GM23338 (cell line): ENCODE data around the gene RUVBL2. TPM values are rescaled to one million over a fixed set of nuclear protein-coding genes. Genes with fewer than 3 reads are reported as not detected.

Experiments
- ATAC-seq: fragments of 200-7000 bp; cut with Tn5 transposase; 3 replicates; pipeline ENCODE4 v1.9.1; 2020
- DNase-seq: peaks from one replicate; pipeline ENCODE4 v3.0.0-alpha.2; 2015; ENCODE audit warnings: low spot score
- H2AFZ ChIP-seq: fragments of 200-600 bp; sonication (generic); 2 replicates; pipeline ENCODE4 v1.8.0; 2016; ENCODE audit warnings: antibody characterized with exemption, mild to moderate bottlenecking, moderate library complexity
- H3F3A ChIP-seq: fragments of 200-600 bp; sonication (generic); replicated peaks from 2 replicates; pipeline ENCODE4 v1.8.0; 2017; ENCODE audit warnings: antibody characterized with exemption, mixed run types, low read depth
- H3K27ac ChIP-seq: fragments of 200-600 bp; sonication (generic); 2 replicates; pipeline ENCODE4 v1.6.1; 2016; ENCODE audit warnings: low read depth
- H3K27me3 ChIP-seq: fragments of 200-600 bp; sonication (generic); 2 replicates; pipeline ENCODE4 v1.8.0; 2016; ENCODE audit warnings: mild to moderate bottlenecking, mixed run types, moderate library complexity; ENCODE audit not compliant: insufficient read depth
- H3K36me3 ChIP-seq: fragments of 200-600 bp; sonication (generic); 2 replicates; pipeline ENCODE4 v1.8.0; 2016; ENCODE audit warnings: mild to moderate bottlenecking; ENCODE audit not compliant: insufficient read depth
- H3K4me1 ChIP-seq: fragments of 200-600 bp; sonication (generic); 2 replicates; pipeline ENCODE4 v1.8.0; 2016; ENCODE audit warnings: mild to moderate bottlenecking, moderate library complexity; ENCODE audit not compliant: insufficient read depth
- H3K4me2 ChIP-seq: fragments of 200-600 bp; sonication (generic); 2 replicates; pipeline ENCODE4 v1.7.1; 2017; ENCODE audit warnings: mixed run types
- H3K4me3 ChIP-seq: fragments of 200-600 bp; sonication (generic); 2 replicates; pipeline ENCODE4 v1.6.1; 2016; ENCODE audit warnings: mixed run types
- H3K79me2 ChIP-seq: fragments of 200-600 bp; sonication (generic); replicated peaks from 2 replicates; pipeline ENCODE4 v1.8.0; 2017; ENCODE audit warnings: mild to moderate bottlenecking; ENCODE audit not compliant: insufficient read depth
- H3K9me2 ChIP-seq: fragments of 200-600 bp; sonication (generic); 2 replicates; pipeline ENCODE4 v1.8.0; 2017; ENCODE audit not compliant: insufficient read depth
- H4K20me1 ChIP-seq: fragments of 200-600 bp; sonication (generic); replicated peaks from 2 replicates; pipeline ENCODE4 v1.8.0; 2017; ENCODE audit warnings: mild to moderate bottlenecking; ENCODE audit not compliant: insufficient read depth
- H3K27ac Mint-ChIP-seq: 2 replicates; pipeline ENCODE4 v1.8.0; 2020; ENCODE audit warnings: inconsistent platforms, mild to moderate bottlenecking, moderate library complexity, mixed read lengths
- H3K27me3 Mint-ChIP-seq: 3 replicates; pipeline ENCODE4 v1.8.0; 2022; ENCODE audit warnings: low read depth, mild to moderate bottlenecking, moderate library complexity, mixed read lengths, inconsistent platforms; ENCODE audit not compliant: insufficient read depth, poor library complexity
- H3K36me3 Mint-ChIP-seq: 3 replicates; pipeline ENCODE4 v1.8.0; 2021; ENCODE audit warnings: low read depth, mild to moderate bottlenecking, inconsistent platforms, moderate library complexity, mixed read lengths
- H3K4me1 Mint-ChIP-seq: 3 replicates; pipeline ENCODE4 v1.8.0; 2020; ENCODE audit warnings: mild to moderate bottlenecking, inconsistent platforms, mixed read lengths
- H3K4me3 Mint-ChIP-seq: 3 replicates; pipeline ENCODE4 v1.8.0; 2021; ENCODE audit warnings: moderate library complexity, mild to moderate bottlenecking, inconsistent platforms, mixed read lengths
- H3K9me3 Mint-ChIP-seq: 3 replicates; pipeline ENCODE4 v1.8.0; 2020; ENCODE audit warnings: moderate library complexity, mild to moderate bottlenecking, inconsistent platforms, mixed read lengths
- CREB1 ChIP-seq: fragments of 250-450 bp; sonication (Bioruptor Pico); IDR thresholded peaks from 2 replicates; pipeline ENCODE4 v1.5.0; 2020; ENCODE audit warnings: low read depth, mild to moderate bottlenecking, moderate library complexity
- EZH2 ChIP-seq: fragments of 200-600 bp; sonication (generic); IDR thresholded peaks from one replicate; pipeline ENCODE4 v1.8.0; 2017; ENCODE audit warnings: antibody characterized with exemption, mild to moderate bottlenecking, low read depth; ENCODE audit not compliant: unreplicated experiment
- JUNB ChIP-seq: IDR thresholded peaks from one replicate; pipeline ENCODE4 v1.6.1; 2016; ENCODE audit warnings: antibody characterized with exemption; ENCODE audit not compliant: unreplicated experiment
- POLR2AphosphoS5 ChIP-seq: IDR thresholded peaks from 2 replicates; pipeline ENCODE4 v1.6.1; 2016; ENCODE audit warnings: antibody characterized with exemption, low read depth
- ZNF114 ChIP-seq: fragments of 250-450 bp; sonication (Bioruptor Pico); IDR thresholded peaks from 2 replicates; pipeline ENCODE4 v1.5.0; 2020; ENCODE audit warnings: mild to moderate bottlenecking, moderate library complexity
- ZNF331 ChIP-seq: fragments of 250-450 bp; sonication (Bioruptor Pico); IDR thresholded peaks from 2 replicates; pipeline ENCODE4 v1.5.0; 2020; ENCODE audit warnings: low read depth, mild to moderate bottlenecking, moderate library complexity
- polyA plus RNA-seq: library from polyadenylated mRNA; unstranded; fragments of >200 nt; fragmentation: Nextera tagmentation; extraction: Ambion mirVana; gene quantifications from 2 replicates; pipeline ENCODE4 v1.2.1, GENCODE V29; 2016
- total RNA-seq: library from RNA; depleted of rRNA; stranded (reverse); fragments of >200 nt; shearing (Covaris generic); gene quantifications from 2 replicates; pipeline ENCODE4 v1.2.3, GENCODE V29; 2014
- TF ChIP-seq, protein P1 (sequence below), 2 experiments: fragments of 200-600 bp in 1 of 2; sonication (generic) in 1 of 2; conservative IDR thresholded peaks; 2 replicates each; pipeline versions ENCODE4 v1.5.1 to v1.6.1; 2016 to 2017; ENCODE audit warnings: antibody characterized with exemption in 2 of 2, low read depth in 2 of 2, mild to moderate bottlenecking in 2 of 2, moderate library complexity in 1 of 2
- TF ChIP-seq, protein P2 (sequence below): IDR thresholded peaks from 2 replicates; pipeline ENCODE4 v1.6.1; 2016; ENCODE audit warnings: antibody characterized with exemption
- TF ChIP-seq, protein P3 (sequence below): fragments of 250-450 bp; sonication (Bioruptor Pico); IDR thresholded peaks from 2 replicates; pipeline ENCODE4 v1.5.0; 2020; ENCODE audit warnings: mild to moderate bottlenecking, moderate library complexity

Gene RUVBL2
- total and polyA plus RNA-seq, 2 experiments from 2014 or later: 196 to 252 TPM

DNA sequence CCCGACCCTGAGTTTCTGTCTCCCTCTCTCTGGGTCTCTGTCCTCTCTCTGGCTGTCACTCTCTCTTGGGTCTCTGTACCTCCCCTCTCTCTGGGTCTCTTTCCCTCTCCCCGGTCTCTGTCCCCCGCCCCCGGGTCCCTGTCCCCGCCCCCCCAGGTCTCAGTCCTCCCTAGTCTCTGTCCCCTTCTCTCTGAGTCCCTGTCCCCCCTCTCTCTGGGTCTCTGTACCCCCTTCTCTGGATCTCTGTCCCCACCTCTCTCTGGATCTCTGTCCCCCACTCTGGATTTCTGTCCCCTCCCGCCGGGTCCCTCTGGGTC is 30.9 kb upstream of the RUVBL2 start (continued):
- TF ChIP-seq, protein P1, sequence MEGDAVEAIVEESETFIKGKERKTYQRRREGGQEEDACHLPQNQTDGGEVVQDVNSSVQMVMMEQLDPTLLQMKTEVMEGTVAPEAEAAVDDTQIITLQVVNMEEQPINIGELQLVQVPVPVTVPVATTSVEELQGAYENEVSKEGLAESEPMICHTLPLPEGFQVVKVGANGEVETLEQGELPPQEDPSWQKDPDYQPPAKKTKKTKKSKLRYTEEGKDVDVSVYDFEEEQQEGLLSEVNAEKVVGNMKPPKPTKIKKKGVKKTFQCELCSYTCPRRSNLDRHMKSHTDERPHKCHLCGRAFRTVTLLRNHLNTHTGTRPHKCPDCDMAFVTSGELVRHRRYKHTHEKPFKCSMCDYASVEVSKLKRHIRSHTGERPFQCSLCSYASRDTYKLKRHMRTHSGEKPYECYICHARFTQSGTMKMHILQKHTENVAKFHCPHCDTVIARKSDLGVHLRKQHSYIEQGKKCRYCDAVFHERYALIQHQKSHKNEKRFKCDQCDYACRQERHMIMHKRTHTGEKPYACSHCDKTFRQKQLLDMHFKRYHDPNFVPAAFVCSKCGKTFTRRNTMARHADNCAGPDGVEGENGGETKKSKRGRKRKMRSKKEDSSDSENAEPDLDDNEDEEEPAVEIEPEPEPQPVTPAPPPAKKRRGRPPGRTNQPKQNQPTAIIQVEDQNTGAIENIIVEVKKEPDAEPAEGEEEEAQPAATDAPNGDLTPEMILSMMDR (conservative IDR thresholded peaks at IDR 0.05; ENCODE audit: low read depth in 2 of 2): no peak
- TF ChIP-seq EZH2: no peak
- TF ChIP-seq CREB1: no peak
- TF ChIP-seq ZNF114: no peak

DNA sequence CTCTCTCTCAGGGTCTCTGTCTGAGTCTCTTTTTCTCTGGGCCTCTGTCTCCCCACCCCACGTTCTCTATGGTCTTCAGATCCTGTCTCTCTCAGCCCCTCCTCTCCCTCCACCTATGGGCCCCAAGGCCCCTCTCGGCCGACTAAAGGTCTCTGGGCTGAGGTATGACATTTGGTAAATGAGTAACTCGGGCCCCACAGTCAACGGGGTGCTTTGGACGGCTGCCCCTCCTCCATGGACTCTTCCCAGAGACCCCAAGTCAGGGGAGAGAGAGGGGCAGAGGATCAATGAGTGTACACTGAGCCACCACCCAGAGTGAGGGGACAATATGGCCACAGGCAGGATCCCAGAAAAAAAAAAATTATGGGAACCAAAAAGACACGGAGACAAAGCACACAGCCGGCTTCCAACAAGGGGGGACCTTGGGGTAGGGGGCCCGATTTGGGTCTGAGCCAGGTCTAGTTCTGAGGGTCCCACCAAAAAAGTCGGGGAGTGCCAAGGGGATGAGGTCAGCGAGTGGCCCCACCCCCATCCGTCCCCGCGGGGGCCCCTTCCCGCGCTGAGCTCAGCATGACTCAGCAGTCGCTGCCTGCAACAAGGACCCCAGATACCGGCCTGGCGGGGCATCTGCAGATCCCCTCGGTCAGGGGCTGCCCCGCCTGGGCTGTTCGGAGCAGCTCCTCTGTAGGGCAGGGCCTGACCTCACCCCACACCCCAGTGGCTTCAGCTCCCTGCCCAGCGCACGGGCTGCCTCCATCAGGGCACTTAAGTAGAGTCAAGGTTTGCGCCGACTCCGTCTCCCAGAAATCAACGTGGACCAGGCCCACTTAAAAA is 30.1 kb upstream of the RUVBL2 start:
- Histone ChIP-seq H3K4me3 (peak overlapping the region; percentile 100), H3K36me3 (peaks cover 13% of the 10 kb centered on the region), H3K27me3 (no peaks in the 10 kb centered on the region), H3K4me1 (peaks cover 18% of the 10 kb centered on the region), H4K20me1 (peaks cover 6% of the 10 kb centered on the region), H2AFZ (no peak overlapping the region), H3K79me2 (peaks cover 24% of the 10 kb centered on the region), H3K9me2 (no peaks in the 10 kb centered on the region), H3K4me2 (peak overlapping the region; percentile 97), H3F3A (peaks cover 58% of the 10 kb centered on the region), H3K27ac (peak overlapping the region; percentile 99)
- H3K36me3 Mint-ChIP-seq: peaks cover 52% of the 10 kb centered on the region
- H3K9me3 Mint-ChIP-seq: peaks cover 16% of the 10 kb centered on the region
- peaks cover 38% of the 10 kb centered on the region for H3K4me1 Mint-ChIP-seq
- ATAC-seq (peak; percentile 52), DNase-seq (peak; percentile 89)
- H3K27me3 Mint-ChIP-seq: peaks cover 58% of the 10 kb centered on the region
- peak overlapping the region; percentile 95 for H3K4me3 Mint-ChIP-seq
- H3K27ac Mint-ChIP-seq: peak overlapping the region; percentile 97
- TF ChIP-seq, protein P2, sequence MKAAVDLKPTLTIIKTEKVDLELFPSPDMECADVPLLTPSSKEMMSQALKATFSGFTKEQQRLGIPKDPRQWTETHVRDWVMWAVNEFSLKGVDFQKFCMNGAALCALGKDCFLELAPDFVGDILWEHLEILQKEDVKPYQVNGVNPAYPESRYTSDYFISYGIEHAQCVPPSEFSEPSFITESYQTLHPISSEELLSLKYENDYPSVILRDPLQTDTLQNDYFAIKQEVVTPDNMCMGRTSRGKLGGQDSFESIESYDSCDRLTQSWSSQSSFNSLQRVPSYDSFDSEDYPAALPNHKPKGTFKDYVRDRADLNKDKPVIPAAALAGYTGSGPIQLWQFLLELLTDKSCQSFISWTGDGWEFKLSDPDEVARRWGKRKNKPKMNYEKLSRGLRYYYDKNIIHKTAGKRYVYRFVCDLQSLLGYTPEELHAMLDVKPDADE: peak; percentile 47
- TF ChIP-seq POLR2AphosphoS5: peak; percentile 58; the same call in 1 of the 2 replicates
- TF ChIP-seq EZH2: no peak
- TF ChIP-seq CREB1: peak; percentile 66
- TF ChIP-seq ZNF331 (CRISPR knock-in tag): no peak
- no peak for TF ChIP-seq ZNF114
- TF ChIP-seq, protein P3, sequence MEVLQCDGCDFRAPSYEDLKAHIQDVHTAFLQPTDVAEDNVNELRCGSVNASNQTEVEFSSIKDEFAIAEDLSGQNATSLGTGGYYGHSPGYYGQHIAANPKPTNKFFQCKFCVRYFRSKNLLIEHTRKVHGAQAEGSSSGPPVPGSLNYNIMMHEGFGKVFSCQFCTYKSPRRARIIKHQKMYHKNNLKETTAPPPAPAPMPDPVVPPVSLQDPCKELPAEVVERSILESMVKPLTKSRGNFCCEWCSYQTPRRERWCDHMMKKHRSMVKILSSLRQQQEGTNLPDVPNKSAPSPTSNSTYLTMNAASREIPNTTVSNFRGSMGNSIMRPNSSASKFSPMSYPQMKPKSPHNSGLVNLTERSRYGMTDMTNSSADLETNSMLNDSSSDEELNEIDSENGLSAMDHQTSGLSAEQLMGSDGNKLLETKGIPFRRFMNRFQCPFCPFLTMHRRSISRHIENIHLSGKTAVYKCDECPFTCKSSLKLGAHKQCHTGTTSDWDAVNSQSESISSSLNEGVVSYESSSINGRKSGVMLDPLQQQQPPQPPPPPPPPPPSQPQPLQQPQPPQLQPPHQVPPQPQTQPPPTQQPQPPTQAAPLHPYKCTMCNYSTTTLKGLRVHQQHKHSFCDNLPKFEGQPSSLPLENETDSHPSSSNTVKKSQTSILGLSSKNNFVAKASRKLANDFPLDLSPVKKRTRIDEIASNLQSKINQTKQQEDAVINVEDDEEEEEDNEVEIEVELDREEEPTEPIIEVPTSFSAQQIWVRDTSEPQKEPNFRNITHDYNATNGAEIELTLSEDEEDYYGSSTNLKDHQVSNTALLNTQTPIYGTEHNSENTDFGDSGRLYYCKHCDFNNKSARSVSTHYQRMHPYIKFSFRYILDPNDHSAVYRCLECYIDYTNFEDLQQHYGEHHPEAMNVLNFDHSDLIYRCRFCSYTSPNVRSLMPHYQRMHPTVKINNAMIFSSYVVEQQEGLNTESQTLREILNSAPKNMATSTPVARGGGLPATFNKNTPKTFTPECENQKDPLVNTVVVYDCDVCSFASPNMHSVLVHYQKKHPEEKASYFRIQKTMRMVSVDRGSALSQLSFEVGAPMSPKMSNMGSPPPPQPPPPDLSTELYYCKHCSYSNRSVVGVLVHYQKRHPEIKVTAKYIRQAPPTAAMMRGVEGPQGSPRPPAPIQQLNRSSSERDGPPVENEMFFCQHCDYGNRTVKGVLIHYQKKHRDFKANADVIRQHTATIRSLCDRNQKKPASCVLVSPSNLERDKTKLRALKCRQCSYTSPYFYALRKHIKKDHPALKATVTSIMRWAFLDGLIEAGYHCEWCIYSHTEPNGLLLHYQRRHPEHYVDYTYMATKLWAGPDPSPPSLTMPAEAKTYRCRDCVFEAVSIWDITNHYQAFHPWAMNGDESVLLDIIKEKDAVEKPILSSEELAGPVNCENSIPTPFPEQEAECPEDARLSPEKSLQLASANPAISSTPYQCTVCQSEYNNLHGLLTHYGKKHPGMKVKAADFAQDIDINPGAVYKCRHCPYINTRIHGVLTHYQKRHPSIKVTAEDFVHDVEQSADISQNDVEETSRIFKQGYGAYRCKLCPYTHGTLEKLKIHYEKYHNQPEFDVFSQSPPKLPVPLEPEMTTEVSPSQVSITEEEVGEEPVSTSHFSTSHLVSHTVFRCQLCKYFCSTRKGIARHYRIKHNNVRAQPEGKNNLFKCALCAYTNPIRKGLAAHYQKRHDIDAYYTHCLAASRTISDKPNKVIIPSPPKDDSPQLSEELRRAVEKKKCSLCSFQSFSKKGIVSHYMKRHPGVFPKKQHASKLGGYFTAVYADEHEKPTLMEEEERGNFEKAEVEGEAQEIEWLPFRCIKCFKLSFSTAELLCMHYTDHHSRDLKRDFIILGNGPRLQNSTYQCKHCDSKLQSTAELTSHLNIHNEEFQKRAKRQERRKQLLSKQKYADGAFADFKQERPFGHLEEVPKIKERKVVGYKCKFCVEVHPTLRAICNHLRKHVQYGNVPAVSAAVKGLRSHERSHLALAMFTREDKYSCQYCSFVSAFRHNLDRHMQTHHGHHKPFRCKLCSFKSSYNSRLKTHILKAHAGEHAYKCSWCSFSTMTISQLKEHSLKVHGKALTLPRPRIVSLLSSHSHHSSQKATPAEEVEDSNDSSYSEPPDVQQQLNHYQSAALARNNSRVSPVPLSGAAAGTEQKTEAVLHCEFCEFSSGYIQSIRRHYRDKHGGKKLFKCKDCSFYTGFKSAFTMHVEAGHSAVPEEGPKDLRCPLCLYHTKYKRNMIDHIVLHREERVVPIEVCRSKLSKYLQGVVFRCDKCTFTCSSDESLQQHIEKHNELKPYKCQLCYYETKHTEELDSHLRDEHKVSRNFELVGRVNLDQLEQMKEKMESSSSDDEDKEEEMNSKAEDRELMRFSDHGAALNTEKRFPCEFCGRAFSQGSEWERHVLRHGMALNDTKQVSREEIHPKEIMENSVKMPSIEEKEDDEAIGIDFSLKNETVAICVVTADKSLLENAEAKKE (CRISPR knock-in tag): no peak
- no peak for TF ChIP-seq JUNB
- TF ChIP-seq, protein P1 (conservative IDR thresholded peaks at IDR 0.05; ENCODE audit: low read depth in 2 of 2): no peak
